Measurements from ENCODE around the gene FRAS1.

FRAS1 gene

DNA sequence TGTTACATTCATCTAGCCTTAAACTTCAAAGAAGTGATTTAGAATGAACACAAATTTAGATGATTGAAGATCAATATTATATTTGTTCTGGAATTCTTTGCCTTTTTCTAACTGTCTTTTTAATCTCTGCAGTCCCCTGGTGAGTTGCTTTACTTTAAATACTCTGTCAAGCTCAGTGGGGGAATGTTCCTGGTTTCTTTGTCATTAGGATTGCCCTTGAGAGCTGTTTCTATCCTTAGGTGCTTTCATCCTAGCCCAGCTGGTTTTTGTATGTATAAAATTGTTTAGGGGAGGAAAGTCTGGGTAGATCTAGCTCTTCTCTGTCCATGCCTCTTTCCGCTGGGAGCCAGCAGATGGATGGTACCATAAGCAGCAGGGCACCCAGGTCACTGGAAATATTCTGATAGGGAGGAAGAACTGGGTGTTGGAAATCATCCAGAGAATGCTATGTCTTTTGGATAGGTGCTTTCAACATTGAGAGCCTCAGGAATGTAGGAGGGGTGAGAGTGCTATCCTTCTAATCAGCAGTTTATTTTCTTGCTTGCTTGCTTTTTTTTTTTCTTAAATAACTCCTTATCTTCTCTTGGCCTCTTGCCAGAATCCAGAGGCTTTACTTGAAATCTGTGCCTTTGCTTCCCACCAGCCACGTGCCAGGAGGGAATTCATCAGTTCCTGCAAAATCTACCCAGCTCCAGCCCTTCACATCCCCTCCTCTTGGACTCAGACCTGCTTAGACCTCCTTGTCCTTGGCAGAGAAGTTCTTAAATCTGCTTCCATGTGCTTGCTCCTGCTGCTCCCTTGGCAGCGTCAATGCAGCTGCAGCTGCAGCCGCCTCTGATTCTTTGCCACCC is 279.2 kb downstream of the FRAS1 start:
- DNase-seq, result no peak

DNA sequence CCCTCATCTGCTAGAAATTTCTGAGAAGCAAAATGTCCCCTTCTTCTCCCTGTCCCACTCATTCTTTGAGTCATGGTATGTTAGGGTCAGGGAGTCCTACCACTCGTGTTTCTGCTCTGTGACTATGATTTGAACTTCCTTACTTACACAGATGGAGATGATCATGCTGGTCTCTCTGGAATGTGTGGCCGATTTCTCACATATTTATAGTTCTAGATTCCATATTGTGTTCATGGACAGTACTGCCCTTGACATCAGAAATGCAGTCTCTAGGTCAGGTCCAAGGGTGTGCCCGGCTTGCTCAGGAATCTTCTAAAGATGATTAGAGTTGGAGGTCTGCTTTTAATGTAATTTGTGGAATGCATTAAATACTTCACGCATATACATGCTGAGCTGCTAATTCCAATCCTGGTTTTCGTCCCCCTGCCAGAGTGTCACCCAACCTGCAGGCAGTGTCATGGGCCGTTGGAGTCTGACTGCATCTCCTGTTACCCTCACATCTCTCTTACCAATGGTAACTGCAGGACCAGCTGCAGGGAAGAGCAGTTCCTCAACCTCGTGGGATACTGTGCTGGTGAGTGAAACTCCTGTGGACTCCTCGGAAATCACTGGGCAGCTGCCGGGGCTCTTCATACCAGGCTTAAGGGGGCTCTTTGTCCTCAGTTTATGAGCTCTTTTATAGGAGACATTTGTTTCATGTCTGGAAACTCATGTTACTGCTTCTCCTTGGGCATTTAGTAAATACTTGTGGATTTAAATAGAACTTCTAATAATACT is 280.3 kb downstream of the FRAS1 start:
- no peak for DNase-seq

DNA sequence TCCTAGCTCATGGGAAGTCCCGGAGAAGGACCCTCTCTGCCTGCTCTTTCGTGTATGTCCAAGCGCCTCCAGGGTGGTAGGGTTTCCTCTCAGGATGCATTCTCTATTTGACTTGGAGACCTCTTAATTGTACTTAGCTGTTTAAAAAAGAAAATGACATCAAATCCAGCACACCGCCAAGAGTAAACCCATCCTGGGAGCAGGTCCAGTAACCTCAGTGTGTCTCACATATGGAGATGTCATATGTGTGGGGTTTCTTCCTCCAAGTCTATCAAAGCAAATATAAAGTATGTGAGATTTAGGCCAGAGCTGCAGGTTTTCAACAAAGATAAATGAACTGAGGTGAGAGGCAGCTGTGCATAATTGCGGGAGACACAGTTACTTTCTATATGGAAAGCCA is 285.0 kb downstream of the FRAS1 start:
- DNase-seq, result no peak

DNA sequence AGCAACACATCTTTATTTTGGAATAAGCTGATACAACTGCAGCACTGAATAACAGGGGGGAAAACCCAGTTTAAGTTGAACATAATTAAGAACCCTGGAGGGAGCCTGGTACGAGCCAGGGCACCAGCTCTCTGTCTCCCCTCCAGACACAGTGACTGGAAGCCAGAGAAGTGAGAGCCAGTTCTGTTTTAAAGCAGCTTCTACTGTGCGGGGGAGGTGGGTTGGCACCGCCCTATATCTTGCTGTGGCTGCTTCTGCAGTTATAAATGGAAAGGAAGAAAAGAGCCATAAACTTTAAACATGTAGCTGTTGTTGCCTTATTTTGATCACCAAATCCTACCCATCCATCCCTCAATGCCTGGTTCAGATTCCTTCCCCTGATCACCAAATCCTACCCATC is 286.6 kb downstream of the FRAS1 start:
- no peak for DNase-seq

DNA sequence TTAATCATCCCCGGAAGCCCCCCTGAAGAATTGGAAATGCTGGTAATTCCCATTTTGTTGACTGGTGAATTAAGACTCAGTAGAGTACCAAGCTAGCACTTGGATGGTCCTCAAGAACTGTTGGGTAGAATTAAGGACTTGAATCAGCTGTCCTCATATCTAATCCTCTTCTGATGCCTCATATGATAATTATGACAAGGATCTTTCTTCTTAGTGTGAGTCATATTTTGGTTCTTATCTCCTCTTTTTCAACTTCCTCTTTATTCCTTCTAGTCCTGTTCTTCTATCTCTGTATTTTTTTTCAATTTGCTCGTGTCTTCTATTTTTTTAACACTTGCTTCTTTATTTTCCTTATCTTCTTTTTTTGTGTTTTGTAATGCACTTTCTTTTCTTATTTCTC is 288.1 kb downstream of the FRAS1 start:
- DNase-seq, result no peak

DNA sequence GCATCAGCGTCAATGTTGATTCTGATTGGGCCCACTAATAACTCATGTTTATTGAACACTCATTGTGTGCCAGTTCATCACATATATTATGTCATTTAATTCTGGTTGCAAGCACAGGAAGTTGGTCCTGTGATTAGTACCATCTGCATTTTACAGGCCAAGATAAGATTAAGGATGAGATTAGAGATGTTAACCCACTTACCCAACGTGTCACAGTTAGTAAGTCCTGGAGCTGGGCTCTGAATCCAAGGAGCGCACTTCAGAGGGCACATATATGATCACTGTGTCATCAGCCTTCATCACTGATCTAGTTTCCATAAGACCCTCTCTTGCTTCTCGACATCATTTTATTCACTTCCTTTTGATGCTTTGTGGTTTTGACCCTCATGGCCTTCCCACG is 289.1 kb downstream of the FRAS1 start:
- no peak for DNase-seq

DNA sequence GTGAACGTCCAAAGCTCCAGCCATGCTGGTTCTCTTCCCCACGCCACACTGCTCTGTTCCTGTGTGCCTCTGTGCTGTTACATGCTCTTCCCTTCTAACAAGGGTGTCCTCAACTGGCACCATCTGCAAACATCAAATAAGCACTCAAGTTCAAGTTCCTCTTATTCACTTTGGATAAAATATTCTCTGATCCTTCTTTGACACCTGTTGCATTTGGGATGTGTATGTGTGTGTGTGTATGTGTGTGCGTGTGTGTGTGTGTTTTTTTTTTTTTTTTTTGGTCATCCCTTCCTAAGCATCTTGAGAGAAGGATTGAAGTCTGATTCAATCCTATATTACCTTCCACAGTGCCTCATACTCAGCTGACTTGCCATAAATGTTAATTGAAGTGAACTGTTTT is 290.4 kb downstream of the FRAS1 start:
- DNase-seq, result no peak

DNA sequence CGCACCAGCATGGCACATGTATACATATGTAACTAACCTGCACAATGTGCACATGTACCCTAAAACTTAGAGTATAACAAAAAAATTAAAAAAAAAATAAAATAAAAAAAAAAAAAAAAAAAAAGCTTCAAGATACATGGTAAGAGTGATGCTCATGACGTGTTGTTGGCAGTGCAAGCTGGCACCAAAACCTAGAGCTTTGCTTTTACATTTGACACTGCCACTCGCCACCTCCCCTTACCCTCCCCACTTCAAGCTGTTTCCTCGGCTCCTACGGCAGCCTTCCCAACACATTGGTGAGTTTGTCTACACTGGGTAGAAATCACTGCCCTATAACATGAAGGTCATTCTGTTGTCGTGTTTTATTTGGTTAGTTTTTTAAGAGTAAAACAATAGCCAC is 296.8 kb downstream of the FRAS1 start:
- DNase-seq, result no peak

DNA sequence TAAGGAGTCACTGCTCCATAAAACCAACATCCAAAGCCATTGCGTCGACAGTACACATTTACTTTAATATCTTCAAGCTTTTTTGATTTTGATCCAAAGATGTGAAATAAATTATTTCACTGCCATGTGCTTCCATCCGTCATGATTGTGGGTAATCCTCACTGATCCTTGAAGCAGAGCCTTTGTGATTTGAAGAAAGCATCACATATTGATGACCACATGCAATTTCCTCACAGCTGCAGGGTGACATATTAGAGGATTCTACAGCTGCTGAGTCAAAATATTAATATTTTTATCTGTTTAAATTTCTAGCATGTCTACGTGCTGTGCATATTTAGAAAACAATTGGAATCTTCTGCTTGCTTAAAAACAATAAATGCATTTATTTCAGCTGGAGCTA is 297.7 kb downstream of the FRAS1 start:
- DNase-seq, result no peak

DNA sequence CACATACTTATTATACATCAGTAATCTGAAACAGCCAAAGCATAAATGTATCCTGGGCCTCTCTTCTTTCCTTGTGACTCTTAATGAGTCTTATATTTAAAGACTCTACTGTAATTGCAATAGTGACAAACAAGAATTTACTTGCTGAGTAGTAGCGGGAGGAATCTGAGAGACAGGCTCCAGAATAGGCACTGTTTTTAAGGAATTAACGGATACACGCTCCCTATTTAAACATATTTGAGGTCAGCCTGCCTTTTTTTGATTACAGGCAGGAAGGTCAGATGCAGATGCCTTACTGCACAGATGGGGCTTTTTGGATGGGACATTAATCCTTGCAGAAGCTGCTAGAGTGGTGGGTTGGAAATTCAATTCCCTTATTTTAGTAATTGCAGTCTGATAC is 298.2 kb downstream of the FRAS1 start:
- no peak for DNase-seq

DNA sequence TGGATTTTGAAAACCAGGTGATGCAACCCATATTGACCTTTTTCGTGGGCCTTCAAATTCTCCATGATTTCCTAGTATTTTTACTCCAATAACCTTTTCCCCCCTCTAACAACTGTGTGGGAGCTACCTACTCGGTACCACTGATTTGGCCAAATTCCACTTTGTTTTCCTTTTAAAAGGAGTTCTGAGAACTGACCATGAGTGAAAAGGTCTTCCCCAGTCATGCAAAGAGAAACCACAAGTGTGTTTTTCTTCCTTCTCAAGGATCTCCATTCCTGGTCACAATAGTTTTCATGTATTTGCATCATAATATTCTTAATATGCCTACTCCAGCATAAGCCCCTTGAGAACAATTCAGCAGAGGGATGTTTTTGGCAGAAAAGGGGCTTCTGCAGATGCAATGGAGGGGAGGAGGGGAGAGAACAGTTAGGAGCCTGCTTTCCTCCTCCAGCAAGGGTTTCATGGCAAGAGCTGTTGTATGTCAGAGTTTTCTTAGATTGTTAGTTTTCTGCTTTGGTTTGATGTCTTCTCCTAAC is 299.2 kb downstream of the FRAS1 start:
- DNase-seq, result no peak

DNA sequence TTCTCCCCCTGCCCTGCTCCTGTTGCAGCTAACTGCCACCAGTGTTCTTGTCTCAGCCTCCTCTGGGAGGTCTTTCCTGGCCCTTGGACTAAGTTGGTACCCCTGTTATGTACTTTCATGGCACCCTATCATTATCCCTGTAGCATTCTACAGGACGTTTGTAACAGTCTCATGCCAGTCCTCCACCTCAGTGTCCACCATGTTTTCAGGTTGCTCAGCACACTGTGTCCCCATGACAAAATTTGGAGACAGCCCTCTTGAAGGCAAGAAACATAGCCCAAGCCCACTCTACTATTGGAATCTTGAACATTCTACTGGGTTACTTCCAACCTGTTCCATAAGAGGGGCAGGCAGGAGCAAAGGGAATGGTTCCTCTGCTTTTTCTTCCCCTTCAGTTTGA is 300.0 kb downstream of the FRAS1 start:
- no peak for DNase-seq

DNA sequence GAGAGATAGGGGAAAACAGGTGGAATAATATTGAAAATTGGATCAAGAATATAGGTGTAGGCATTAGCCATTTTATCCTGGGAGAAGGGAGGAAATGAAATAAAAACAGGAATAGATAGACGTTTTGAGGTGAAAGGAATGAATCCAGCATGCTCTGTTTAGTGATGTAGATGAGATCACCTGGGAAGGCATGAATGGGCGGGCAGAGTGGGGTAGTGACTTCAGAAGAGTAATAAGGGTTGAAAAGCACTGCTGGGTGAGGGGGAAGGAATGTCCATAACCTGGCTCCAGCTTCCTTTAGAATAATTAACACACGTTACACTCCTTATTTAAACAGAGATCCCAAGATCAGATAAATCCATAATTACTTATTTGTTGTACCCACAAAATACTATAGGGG is 303.3 kb downstream of the FRAS1 start:
- DNase-seq, result no peak

DNA sequence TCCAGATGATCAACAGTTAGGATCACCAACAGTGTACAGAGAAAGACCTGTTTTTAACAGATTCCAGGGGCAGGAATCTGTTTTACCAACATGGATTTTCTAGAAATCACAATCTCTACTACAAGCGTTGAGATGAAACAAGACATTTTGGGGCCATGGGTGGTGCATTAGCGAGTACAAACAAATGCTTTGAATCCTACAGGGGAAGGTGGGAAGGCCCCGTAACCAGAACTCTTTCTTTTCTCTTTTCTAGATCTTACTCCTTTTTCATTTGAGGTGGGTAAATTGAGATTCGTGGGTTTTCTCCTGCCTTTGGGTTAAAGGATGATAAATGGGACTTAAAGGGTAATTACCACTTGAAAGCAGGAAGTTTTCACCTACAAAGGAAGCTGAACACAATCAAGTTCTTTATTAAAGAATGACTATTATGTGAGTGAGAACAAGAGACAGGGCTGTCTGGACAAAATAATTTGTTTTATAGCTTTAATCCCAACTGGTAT is 304.5 kb downstream of the FRAS1 start:
- DNase-seq, result no peak

DNA sequence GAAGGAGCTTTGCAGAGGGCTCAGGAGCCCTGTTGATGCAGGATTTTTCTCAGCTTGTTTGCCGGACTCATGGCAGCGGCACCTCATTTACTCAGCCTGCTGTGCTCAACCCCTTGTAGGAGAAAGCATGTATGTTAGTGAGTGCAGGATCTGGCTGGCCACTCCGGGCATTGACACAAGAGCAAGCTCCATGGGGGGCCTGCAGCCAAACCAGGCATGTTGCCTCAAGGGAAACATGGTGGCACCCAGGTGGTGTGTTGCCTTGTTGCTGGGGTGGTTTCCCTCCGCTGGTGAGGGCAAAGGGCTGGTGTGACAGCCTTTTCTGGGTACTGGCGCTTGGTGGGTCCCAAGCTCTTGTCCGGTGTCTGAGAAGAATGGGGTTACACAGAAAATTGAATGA is 305.2 kb downstream of the FRAS1 start:
- no peak for DNase-seq

DNA sequence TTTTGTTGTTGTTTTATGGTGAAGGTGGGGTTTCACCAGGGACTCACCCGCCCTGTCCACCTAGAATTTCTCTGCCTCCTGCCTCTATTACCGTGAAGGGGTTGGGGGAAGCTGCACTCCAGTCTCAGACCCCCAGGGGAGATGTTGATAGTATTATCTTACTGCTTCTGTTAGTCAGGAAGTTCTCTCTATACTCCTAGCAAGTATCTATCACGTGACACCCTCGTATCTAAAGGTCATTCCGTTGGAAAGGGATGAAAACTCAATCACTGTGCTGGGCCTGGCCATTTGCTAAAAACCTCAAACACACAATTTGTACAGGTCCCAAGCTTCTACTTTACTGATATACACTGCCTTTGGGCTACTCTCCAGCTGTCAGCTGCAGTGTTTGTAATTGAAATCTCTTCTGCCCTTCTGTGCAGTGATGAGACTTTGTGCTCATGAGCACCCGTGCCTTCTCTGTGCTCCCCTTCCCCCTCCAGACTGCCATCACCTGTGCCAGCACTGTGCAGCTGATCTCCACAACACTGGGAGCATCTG is 306.0 kb downstream of the FRAS1 start:
- DNase-seq, result no peak

DNA sequence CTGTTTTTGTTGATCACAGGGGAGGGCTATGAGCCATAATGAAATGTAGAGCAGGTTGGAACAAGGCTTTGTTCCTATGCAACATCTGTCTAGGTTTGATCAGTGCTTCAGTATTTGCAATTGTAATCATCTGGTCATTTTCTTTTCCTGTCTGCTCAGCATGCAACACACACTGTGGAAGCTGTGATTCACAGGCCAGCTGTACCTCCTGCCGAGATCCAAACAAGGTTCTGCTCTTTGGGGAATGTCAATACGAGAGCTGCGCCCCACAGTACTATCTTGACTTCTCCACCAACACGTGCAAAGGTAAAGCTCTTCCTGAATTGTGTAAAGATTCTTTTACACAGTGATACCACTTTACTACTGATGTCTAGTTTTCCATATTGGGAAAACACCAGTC is 312.6 kb downstream of the FRAS1 start:
- DNase-seq, result no peak

DNA sequence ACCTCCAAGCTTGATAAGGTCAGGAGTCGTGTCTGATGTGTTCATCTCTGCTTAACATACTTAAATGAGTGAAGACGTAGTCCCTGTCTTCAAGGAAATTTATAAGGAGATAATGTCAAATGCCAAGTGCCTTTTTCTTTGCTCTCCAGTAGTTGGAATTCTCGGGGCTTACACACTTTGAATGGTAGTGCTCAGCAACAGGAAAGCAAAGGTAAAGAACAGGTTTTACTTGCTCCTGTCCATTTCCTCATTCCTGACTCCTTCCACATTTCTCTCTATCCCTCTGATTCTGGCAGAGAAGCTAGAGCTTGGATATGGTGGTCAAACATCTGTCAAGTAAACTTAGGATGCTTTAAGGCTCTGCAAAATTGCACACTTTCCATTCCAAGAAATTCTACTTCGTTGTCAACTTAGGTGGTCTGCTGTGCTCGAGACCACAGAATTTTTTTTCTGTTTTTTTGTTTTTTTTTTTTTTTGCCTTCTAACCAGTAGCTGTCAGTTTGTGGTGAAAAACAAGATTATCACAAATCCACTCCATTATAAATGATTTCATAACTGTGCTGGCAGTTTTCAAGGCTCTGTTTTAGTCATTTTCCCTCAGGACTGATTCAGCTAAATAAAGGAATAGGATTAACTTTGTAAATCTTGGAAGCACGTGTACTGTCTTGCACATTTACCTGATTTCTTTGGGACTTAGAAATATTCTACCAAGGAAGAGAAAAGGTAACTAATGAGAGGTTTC is 313.7 kb downstream of the FRAS1 start:
- DNase-seq, result no peak

DNA sequence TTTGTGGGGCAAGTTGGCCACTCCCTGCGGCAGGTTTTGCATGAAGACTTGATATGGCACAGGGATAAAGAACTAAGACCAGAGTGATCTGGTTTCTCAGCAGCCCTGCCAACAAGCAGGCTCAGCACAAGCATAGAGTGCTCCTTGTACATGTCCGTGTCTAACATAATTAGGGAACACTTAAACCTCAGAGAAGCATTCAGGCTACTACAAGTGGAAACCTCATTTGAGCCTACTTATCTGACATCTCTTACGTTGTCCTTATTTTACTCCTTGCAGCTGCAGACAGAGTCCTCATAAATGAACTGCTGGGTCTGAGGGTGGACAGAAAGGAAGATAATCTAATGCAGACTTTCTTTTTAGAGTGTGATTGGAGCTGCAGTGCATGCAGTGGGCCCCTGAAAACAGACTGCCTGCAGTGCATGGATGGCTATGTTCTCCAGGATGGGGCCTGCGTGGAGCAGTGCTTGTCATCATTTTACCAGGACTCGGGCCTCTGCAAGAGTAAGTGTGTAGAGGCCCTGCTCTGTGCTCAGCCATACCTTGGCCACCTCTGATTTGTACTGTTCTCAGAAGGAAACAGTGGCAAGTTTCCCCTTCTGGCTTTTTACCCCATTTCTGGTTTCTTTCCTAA is 315.3 kb downstream of the FRAS1 start:
- DNase-seq, result no peak

DNA sequence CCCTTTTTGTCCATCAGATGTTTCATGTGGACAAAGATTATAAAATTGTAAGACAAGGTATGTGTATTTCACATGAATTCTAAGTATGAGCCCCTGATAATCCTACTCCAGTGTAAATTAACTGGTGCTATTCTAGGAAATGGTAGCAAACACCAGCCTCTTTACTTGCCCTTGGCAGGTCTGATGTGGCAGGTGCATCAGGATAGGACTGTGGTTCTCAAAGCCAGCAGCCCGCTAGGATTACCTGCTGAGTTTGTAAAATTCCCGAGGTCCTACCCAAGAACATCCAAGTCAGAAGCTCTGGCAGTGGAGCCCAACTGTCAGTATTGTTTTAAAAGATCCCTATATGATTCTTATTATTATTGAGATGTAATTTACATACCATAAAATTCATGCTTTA is 320.4 kb downstream of the FRAS1 start:
- DNase-seq, result no peak

DNA sequence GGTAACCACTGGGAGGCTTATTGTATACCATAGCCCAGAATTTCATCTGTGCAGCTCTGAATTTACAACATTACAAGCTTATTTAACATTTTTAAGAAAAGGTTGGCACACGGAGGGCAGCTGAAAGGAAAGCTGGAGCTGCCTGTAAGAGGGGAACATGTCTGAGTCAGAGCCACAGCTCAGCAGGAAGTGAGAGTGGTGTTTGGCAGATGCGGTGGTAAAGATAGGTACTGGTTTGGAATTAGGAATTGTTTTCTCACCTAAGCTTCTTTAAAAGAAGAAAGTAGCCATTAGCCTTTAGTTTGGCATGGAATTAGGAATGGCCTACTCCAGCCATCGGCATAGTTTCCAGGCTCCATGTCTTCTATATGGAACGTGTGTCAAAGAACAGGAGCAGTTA is 321.9 kb downstream of the FRAS1 start:
- no peak for DNase-seq

DNA sequence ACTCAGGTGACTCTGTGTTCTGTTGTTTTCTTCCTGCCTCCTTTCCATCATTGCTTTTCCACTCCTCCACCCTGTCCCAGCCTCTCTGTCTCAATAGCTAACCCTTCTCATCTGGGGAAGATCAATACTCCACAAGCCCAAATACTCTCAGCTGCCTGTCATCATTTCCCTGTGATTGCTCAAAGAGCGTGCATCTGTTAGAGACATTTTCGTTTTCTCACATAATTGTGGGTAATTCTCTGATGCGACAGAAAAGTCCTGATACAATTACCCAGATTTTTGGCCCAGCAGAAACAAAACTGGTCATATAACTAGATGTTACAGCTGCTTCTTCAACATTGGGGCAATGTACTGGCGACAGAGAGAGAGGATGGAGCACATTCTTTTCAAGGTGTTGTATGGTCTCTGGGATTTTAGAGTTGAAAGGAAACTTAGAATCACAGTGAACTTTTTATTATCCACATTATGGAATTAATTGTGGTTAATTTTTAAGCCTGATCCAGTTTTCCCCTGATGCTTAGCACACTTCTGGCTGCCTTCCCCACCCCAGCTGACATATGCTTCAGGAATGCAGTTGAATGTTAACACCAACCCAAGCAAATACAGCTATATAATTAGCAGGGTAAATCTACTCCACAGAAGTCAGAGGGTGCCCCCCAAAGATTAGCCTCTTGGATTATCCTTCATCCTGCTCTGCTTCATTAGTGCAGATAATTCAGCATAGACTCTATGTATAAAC is 323.0 kb downstream of the FRAS1 start:
- DNase-seq, result no peak
